Right lobe of liver (tissue), 6 donors: ENCODE data around the gene KCNB1. TPM values are rescaled to one million over a fixed set of nuclear protein-coding genes. Genes with fewer than 3 reads are reported as not detected.
A peak's percentile ranks its signal among the peaks of the same experiment; 100 is the strongest.

Experiments used
- ATAC-seq, 4 donors: fragments of 200-7000 bp; cut with Tn5 transposase; one replicate each; pipeline ENCODE4 v1.9.1; 2020; ENCODE audit warnings: mild to moderate bottlenecking in 4 of 4, moderate library complexity in 4 of 4
- DNase-seq, 3 donors: peaks; one replicate each; pipeline ENCODE4 v3.0.0-alpha.2; 2020
- H3K27ac ChIP-seq, 3 donors: fragments of 200-600 bp; one replicate each; pipeline ENCODE4 v1.8.0; 2022
- H3K27me3 ChIP-seq, 2 donors: fragments of 200-600 bp; one replicate each; pipeline ENCODE4 v1.8.0; 2022
- H3K36me3 ChIP-seq, 4 donors: fragments of 200-600 bp; sonication (generic) in 1 of 4; one replicate each; pipeline versions ENCODE4 v1.5.1 to v1.8.0; 2017 to 2022; ENCODE audit warnings: control low read depth in 1 of 4
- H3K4me1 ChIP-seq, 4 donors: fragments of 200-600 bp; sonication (generic) in 1 of 4; one replicate each; pipeline versions ENCODE4 v1.5.1 to v1.8.0; 2017 to 2022; ENCODE audit warnings: control low read depth in 1 of 4
- H3K4me3 ChIP-seq, 3 donors: fragments of 200-600 bp; one replicate each; pipeline ENCODE4 v1.8.0; 2022
- H3K9me3 ChIP-seq, 4 donors: fragments of 200-600 bp; sonication (generic) in 1 of 4; one replicate each; pipeline versions ENCODE4 v1.5.1 to v1.8.0; 2017 to 2022; ENCODE audit warnings: control low read depth in 1 of 4
- POLR2A ChIP-seq: fragments of 450-650 bp; IDR thresholded peaks from one replicate; pipeline ENCODE4 v1.6.1; 2017; ENCODE audit warnings: antibody characterized with exemption, mild to moderate bottlenecking
- WGBS: methylation state at CpG from one replicate; pipeline ENCODE4 v1.1.6; 2018; ENCODE audit warnings: low coverage, low lambda C conversion rate; ENCODE audit not compliant: insufficient coverage; ENCODE audit errors: missing lambda C conversion rate; 5-methylcytosine and 5-hydroxymethylcytosine counted together
- intact Hi-C, 2 donors: fragments of 100-400 bp; cut with DNase I; formaldehyde crosslinking; loops; one replicate each; pipeline versions ENCODE4 v1.11.2 to v1.14.1; 2022
- total RNA-seq, 6 experiments: library from RNA; depleted of rRNA in 2 of 6; stranded (reverse); fragments of >200 nt in 2 of 6; fragmentation: NEBNext Ultra II Directional in 3 of 6; extraction: Animal tissue kit (Norgen Biotek cat#: 25700) in 3 of 6; gene quantifications; one replicate each; pipeline versions ENCODE4 v1.1.0 to v1.2.4, GENCODE V29; 2016 to 2023
- TF ChIP-seq, protein P1 (sequence below), 4 donors: fragments of 200-600 bp in 3 of 4; fragments of 450-650 bp in 1 of 4; IDR thresholded peaks; one replicate each; pipeline versions ENCODE4 v1.5.1 to v1.8.0; 2016 to 2022; ENCODE audit warnings: antibody characterized with exemption in 4 of 4, mild to moderate bottlenecking in 2 of 4
- donor health status: DM: no; HTN: yes; CAD: no.
- donor health status: DM: no; HTN: no; CAD: no.
- donor health status: DM: no; HTN: no; CAD: no.
- donor health status: DM: no; HTN: yes; CAD: no.
- donor health status: DM: no; HTN: yes; CAD: no.

The KCNB1 gene
- total RNA-seq, 6 experiments from 2014 or later: 1.5 to 8.2 (median 3.8) TPM

DNA sequence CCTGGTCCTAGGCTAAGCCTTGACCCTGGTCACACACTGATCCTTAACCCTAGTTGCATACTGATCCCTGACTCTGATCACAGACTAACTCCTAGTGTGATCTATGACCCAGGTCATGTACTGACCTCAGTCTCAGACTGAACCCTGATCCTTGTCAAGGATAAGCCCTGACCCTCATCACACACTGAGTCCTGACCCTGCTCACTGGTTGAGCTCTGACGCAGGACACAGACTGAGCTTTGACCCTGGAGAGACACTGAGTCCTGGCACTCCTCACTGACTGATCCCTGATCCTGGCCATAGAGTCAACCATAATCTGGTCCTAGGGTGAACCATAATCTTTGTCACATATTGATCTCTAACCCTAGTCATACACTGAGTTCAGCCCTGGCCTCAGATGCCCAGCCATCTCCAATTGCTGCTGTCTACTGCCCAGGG, 37.9 kb downstream of the KCNB1 start:
- Histone ChIP-seq H3K27ac (peak overlapping the region in 1 of 3 donors; percentile 50), H3K27me3 (no peaks in the 10 kb centered on the region), H3K9me3 (no peaks in the 10 kb centered on the region), H3K4me3 (no peak overlapping the region), H3K4me1 (peaks cover 0 to 24% (median 0%) of the 10 kb centered on the region in 4 donors), H3K36me3 (no peaks in the 10 kb centered on the region)
- peak; percentile 80 to 94 (median 83) for ATAC-seq
- peak in 2 of 3 donors; percentile 80 to 86 for DNase-seq
- WGBS: no CpG with 5 or more reads among the region's 1 CpG
- intact Hi-C loops: no loop called here
- TF ChIP-seq, protein P1, sequence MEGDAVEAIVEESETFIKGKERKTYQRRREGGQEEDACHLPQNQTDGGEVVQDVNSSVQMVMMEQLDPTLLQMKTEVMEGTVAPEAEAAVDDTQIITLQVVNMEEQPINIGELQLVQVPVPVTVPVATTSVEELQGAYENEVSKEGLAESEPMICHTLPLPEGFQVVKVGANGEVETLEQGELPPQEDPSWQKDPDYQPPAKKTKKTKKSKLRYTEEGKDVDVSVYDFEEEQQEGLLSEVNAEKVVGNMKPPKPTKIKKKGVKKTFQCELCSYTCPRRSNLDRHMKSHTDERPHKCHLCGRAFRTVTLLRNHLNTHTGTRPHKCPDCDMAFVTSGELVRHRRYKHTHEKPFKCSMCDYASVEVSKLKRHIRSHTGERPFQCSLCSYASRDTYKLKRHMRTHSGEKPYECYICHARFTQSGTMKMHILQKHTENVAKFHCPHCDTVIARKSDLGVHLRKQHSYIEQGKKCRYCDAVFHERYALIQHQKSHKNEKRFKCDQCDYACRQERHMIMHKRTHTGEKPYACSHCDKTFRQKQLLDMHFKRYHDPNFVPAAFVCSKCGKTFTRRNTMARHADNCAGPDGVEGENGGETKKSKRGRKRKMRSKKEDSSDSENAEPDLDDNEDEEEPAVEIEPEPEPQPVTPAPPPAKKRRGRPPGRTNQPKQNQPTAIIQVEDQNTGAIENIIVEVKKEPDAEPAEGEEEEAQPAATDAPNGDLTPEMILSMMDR (IDR thresholded peaks at IDR 0.05): no peak
- TF ChIP-seq POLR2A: no peak

DNA sequence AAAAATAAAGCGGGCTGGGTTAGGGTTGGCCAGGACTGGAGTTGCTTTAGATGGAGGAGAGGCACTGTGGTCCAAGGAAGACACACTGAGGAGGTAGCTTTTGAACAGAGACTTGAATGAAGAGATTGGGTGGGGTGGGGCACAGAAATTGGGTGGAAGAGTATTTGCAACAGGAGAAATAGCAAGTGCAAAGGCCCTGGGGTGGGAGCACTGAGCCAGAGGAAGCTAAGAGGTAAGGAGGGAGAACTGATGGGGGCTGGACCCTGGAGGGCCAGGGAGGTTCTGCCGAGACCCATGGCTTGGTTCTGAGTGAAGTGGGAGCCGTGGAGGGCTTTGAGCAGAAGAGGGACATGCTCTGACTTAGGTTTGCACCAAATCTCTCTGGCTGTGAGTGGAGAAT, 45.4 kb downstream of the KCNB1 start:
- no peaks in the 10 kb centered on the region for H3K27me3 ChIP-seq
- H3K4me1 ChIP-seq: no peaks in the 10 kb centered on the region
- H3K36me3 ChIP-seq: no peaks in the 10 kb centered on the region
- 83% methylated on average over 2 of the region's 3 CpGs for WGBS
- no peak for DNase-seq
- TF ChIP-seq, protein P1 (IDR thresholded peaks at IDR 0.05): no peak
- TF ChIP-seq POLR2A: no peak
- H3K9me3 ChIP-seq: no peaks in the 10 kb centered on the region
- no peak overlapping the region for H3K27ac ChIP-seq
- H3K4me3 ChIP-seq: no peak overlapping the region
- intact Hi-C loops: no loop called here
- no peak for ATAC-seq

DNA sequence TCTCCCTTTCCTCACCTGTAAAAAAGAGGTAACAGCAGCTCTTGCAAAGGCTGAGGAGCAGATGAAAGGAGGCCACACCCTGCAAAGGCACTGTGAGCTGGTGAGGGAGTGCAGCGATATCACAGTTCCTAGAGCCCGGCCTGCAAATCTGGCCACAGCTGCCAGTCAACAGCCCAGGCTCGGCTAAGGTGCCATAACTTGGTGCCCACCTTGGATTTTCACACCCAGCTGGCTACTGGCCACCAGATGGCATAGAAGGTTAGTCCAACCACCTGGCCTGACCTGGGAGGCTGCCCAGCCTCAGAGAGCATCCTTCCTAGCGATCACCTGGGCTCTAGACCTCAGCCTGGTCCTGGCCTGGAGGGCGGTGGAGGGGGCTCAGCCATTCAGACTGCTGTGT, 46.8 kb downstream of the KCNB1 start:
- 87% methylated on average over 4 of the region's 5 CpGs for WGBS
- H3K27me3 ChIP-seq: no peaks in the 10 kb centered on the region
- DNase-seq: no peak
- H3K27ac ChIP-seq: no peak overlapping the region
- no peak overlapping the region for H3K4me3 ChIP-seq
- intact Hi-C loops: no loop called here
- no peaks in the 10 kb centered on the region for H3K4me1 ChIP-seq
- TF ChIP-seq POLR2A: no peak
- TF ChIP-seq, protein P1 (IDR thresholded peaks at IDR 0.05): peak in 2 of 4 donors; percentile 3 to 31
- H3K9me3 ChIP-seq: no peaks in the 10 kb centered on the region
- H3K36me3 ChIP-seq: no peaks in the 10 kb centered on the region
- peak; percentile 44 to 65 (median 45) for ATAC-seq

DNA sequence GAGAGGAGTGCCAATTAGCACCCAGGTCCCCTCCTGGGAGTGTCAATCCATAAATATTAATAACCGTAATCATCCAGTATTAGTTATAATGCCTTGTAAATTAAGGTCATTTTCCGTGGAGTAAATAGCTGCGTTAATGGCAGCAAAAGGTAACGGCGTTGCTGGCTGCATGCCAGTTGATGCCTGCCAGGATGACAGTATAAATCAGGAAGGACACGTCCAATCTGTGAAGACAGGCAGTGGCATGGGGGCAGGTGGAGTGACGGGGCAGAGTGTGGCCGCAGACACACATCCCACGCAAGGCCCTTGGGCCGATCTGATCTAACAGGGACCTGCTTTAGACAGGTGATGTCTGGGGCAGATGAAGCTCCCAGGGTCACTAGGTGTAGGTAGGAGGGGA, 49.1 kb downstream of the KCNB1 start:
- no peaks in the 10 kb centered on the region for H3K36me3 ChIP-seq
- H3K9me3 ChIP-seq: no peaks in the 10 kb centered on the region
- H3K27me3 ChIP-seq: no peaks in the 10 kb centered on the region
- ATAC-seq (no peak), DNase-seq (no peak)
- intact Hi-C loops: no loop called here
- H3K4me3 ChIP-seq: no peak overlapping the region
- H3K27ac ChIP-seq: no peak overlapping the region
- WGBS: 67% methylated on average over 10 of the region's 10 CpGs
- TF ChIP-seq, protein P1 (IDR thresholded peaks at IDR 0.05): no peak
- no peak for TF ChIP-seq POLR2A
- H3K4me1 ChIP-seq: no peaks in the 10 kb centered on the region

DNA sequence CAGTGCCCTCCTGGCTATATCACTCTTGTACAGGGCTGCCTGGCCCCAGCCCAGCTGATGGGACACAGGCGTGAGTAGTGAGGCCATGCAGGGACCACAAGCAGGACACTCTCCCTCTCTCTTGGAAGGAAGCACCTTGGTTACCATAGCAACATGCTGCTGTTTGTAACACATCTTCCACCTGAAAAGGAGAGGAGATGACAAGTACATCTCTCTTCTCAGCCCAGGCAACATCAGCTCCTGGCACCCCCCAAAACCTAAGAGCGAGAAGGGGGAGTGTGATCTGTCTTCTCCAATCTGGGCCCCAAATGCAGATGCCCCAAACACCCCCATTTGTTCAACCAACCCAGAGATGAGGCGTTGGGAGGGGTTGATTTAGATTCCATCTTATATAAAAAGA, 49.9 kb downstream of the KCNB1 start:
- no peak overlapping the region for H3K27ac ChIP-seq
- H3K4me3 ChIP-seq: no peak overlapping the region
- WGBS: 75% methylated on average over 2 of the region's 3 CpGs
- no peaks in the 10 kb centered on the region for H3K4me1 ChIP-seq
- H3K9me3 ChIP-seq: no peaks in the 10 kb centered on the region
- intact Hi-C loops: no loop called here
- H3K36me3 ChIP-seq: no peaks in the 10 kb centered on the region
- TF ChIP-seq, protein P1 (IDR thresholded peaks at IDR 0.05): no peak
- TF ChIP-seq POLR2A: no peak
- no peak for ATAC-seq
- no peak for DNase-seq
- H3K27me3 ChIP-seq: no peaks in the 10 kb centered on the region
